ENCODE measurements around the gene MRPL41.
"Not testable (repeated sequence)": the region's sequence is repeated elsewhere in the genome, so short reads cannot be mapped to it uniquely, and the experiment has no call there.

The MRPL41 gene

DNA sequence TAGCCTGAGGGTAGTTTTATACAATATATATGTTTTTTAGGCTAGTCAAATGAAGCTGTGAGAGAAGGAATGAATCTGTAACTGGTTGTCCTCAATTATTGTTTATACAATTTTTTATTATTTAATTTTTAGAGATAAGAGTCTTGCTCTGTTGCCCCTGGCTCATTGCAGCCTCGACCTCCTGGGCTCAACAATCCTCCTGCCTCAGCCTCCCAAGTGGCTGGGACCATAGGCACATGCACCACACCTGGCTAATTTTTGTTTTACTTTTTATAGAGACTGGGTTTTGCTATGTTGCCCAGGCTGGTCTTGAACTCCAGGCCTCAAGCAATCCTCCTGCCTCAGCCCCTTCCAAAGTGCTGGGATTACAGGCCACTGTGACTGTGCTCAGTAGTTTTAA, 2.7 kb downstream of the MRPL41 start:
- DNase-seq: no peak

DNA sequence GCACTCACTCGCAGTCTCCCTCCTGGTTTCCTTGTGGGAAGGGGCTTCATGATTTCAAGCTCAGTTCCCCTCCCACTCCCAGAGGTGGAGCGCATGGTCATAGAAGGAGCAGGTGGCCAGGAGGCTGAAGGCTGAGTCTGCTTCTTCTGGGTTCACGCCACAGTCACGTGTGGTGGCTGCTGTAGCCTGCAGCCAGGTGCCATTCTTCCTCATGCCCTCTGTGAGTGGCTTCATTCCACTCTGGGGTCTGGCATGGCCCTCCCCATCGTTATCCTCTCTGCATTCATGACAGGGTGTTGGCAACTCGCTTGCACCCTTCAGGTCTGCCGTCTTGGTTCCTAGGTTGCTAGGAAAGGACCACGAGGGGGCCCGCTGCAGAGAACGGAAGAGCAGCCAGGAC, 3.5 kb downstream of the MRPL41 start:
- no peak for DNase-seq

DNA sequence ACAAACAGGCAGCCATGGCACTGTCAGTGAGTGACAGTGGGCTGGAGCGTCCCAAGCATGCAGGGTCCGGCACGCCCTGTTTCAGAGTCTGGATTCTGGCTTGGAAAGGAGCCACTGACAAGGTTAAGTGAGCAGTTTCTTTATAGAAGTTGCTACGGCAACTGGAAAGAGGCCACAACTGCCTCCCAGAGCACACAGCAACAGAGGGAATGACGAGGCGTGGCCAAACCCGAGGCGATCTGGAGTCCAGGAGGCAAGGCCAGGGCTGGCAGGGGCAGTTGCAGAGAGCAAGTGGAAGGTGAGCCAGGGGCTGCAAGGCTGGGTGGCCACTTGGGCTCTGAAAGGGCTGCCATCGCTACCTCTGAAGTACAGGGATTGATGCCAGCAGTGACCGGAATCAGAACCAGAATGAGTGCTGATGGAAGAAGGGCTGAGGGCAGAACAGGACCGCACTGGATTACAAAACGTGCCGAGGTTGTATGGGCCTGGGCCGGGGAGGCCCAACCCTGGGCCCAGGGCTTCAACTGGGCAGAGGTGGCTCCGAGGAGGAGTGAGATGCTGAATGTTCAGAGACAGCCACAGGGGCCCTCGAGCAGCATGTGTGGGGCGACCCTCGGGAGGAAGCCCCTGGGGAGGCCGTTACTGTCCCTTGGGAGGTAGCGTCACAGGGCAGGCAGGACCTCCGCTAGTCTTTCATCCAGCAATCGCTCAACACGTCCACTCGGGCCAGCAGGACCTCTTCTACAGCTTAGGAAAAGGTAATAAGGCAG, 4.6 kb downstream of the MRPL41 start:
- DNase-seq: no peak

DNA sequence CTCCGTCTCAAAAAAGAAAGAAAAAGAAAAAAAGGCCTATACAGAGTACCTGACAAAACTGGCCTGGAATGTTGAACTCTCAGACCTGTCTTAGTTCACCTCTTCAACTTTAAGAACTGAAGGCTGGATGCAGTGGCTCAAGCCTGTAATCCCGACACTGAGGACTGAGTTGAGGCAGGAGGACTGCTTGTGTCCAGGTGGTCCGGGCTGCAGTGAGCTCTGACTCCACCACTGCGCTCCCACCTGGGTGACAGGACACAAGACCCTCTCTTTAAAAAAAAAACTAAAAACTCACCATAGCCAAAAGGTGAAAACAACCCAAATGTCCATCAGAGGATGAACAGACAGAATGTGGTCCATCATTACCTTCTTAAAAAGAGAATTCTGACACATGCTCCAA, 6.4 kb downstream of the MRPL41 start:
- DNase-seq: no peak

DNA sequence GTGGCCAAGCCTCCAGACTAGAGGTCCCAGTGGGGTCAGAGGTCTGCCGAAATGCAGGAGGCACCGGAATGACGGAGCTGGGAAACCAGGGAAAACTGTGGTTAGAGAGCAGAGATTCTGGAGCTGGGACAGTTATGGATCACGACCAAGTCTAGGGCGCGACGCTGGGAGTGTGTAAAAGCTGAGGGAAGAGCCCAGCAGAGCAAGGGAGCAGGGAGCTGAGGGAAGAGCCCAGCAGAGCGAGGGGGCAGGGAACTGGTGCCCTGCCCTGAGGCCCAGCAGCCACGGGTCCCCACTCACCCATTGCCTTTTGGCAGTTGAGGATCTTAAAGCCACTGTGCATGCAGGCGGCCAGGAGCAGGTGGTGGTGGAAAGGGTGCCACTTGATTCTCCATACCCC, 12.5 kb downstream of the MRPL41 start:
- no peak for DNase-seq

DNA sequence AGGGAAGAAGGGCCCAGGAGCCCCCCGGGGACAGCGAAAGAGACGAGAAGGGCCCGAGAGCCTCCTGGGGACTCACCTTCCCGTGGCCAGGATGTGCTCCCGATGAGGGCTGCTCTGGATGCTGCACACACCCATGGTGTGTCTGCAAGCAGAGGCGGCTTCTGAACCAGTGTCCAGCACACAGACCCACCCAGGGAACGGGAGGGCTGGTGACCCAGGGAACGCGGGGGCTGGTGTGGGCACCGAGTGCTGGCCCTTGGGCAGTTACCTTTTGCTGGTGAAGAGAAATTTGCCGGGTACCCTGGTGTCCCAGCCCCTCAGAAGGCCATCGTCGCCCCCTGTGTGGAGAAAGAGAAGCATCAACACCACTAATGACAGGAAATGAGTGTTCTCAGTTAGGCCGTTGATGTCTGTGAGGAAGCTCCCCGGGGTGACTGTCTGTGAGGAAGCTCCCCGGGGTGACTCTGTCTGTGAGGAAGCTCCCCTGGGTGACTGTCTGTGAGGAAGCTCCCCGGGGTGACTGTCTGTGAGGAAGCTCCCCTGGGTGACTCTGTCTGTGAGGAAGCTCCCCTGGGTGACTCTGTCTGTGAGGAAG, 13.2 kb downstream of the MRPL41 start:
- DNase-seq: no peak

DNA sequence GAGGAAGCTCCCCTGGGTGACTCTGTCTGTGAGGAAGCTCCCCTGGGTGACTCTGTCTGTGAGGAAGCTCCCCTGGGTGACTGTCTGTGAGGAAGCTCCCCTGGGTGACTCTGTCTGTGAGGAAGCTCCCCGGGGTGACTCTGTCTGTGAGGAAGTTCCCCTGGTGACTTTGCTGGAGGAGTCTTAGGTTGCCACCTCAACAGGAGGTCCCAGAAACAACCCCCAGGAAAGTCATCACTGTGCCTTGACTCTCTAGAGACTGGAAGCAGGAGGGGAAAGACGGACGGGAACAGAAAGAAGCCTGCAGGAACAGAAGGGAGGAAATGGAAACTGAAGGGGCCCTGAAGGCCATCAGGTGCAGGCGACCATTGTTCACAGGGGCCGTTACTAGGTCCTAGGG, 16.8 kb downstream of the MRPL41 start:
- DNase-seq: not testable (repeated sequence)

DNA sequence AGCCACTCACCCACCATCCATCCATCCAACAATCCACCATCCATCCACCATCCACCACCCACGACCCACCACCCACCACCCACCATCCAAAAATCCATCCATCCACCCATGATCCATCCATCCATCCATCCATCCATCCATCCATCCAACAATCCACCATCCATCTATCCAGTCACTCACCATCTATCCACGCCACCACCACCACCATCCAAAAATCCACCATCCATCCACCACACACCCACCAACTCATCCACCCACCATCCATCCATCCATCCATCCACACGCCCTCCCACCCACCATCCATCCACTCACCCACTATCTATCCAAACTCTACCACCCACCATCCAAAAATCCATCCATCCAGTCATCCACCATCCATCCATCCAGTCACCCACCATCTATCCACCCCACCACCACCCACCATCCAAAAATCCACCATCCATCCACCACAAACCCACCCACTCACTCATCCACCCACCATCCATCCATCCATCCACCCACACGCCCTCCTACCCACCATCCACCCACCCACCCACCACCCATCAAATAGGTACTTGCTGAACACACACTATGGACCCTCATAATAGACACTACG, 18.0 kb downstream of the MRPL41 start:
- no peak for DNase-seq

DNA sequence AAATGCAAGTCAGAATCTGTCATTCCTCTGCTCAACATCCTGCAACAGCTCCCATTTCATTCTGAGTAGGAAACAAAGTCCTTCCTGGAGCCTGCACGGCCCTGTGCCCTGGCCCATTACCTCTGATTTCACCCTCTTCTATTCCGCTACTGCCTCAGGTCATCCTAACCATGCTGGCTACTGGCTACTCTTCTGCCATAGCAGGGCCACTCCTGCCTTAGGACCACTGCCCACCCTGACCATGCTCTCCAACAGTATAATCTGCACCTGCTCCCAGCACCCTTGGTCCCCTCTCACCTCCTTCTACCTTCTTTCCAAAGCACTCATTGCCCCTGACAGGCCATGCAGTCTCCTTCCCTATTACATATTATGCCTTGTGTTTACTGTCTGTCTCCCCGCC, 18.9 kb downstream of the MRPL41 start:
- no peak for DNase-seq

DNA sequence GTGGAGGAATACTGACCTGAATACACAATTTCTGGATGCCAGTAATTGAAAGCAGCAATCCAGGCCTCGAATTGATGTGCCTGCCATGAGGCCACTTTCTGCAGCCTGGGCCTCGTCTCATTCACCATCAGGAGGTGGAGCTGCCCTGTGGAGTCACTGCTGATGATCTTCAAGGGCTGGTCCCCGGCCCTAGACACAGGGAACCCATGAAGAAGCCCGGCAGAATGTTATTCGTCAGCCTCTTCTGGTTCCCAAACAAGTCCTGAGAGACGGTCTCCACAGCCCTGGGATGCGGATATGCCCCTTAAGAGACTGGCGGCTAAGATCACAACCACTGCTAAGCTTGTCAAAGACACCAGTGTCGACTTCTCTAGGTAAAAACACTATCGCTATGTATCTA, 22.5 kb downstream of the MRPL41 start:
- DNase-seq: no peak

DNA sequence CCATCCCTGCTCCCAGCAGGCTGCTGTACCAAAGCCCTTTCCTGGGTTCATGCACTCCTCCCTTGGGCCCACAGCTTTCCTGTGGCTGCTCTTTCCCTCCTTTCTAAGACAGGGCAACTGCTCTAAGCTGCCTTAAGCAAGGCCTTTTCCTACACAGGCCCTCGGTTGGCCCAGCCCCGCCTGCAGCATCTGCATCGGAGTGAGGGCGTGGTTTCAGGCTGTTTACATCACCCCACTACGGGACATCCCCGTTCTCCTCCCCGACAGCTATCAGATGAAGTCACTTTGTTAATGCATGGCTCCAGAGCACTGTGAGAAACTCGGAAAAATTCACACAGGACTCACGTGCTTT, 23.7 kb downstream of the MRPL41 start:
- no peak for DNase-seq

DNA sequence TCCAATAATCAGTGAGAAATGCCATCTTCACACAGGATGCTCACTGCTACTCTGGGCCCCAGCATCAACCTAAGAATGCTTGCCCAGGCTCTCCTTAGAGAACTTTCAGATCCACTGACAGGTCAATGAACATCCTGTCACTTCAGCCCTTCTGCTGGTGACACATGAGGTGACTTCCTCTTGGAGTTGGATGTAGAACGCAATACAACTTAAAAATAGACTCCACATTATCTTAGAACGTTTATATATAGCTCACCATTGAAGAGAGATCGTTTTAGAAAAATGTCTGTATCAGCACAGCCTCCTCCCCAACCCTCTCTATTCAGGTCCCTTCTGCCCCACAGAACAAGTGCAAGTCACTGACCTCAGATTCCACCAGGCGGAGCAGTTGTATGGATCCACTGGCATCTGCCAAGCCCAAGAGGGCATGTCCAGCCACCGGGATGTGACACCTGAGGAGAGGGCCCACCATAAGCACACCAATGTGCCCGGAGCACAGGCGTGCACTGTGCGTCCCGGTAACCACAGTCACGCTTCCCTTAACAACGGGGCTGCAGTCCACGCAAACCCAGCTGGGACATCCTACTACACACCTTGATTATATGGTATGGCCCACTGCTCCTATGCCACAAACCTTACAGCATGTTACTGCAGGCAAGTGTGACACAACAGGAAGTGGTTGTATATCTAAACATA, 24.2 kb downstream of the MRPL41 start:
- DNase-seq: no peak

DNA sequence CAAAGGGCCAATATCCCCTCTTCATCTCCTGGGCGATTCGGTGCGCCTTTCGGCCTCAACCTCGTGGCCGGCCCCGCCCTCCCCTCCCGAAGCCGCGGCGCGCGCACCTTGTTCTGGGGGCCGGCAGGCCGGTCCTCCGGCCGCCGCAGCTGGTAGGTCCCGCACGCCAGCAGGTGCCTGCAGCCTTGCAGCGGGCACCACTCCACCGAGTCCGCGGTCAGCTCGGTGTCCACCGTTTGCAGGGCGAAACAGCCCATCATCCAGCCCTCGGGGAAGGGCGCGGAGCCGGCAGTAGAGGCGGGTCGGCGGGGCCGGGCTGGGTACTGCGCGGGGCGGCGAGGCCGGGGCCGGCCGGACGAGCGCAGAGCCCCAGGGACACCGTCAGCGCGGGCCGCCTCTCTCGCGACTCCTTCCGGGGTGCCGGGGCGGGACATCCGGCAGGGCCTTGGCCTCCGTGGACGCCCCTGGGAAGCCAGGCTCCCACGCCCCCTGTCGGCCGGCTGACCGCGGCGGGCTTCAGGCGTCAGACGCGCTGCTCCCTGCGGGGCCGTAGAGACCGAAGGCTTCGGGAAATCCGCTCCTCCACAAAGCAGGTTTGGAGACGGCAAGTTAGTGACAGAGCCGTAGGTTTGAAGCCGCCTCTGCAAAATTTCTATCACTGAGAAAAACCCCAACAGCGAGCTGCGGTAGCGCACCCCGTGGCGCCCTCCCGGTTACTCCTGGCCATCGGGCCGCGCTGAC, 27.0 kb downstream of the MRPL41 start, which contains the start of gene DPH7:
DPH7 (minus strand) TSS at position 408 of the 741 bp plus-strand sequence; CDS start at position 260, 148 bp downstream.
- peak; percentile 73 for DNase-seq

DNA sequence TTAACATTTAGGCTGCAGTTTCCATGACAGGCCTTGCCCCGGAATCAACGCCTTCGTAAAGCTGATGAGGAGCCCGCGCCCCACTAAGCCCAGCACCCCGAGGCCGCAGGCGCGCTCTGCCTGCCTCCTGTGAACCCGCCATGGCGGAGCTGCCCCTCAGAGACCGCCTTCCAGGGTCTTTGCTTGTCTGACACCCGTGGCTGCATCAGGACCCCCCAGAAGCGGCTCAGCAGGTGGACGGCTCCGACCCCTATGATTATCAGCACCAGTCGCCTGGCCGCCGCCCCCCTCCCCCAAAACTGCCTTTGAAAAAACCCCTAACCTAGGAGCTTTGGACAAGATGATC, 27.6 kb downstream of the MRPL41 start:
- DNase-seq: no peak

DNA sequence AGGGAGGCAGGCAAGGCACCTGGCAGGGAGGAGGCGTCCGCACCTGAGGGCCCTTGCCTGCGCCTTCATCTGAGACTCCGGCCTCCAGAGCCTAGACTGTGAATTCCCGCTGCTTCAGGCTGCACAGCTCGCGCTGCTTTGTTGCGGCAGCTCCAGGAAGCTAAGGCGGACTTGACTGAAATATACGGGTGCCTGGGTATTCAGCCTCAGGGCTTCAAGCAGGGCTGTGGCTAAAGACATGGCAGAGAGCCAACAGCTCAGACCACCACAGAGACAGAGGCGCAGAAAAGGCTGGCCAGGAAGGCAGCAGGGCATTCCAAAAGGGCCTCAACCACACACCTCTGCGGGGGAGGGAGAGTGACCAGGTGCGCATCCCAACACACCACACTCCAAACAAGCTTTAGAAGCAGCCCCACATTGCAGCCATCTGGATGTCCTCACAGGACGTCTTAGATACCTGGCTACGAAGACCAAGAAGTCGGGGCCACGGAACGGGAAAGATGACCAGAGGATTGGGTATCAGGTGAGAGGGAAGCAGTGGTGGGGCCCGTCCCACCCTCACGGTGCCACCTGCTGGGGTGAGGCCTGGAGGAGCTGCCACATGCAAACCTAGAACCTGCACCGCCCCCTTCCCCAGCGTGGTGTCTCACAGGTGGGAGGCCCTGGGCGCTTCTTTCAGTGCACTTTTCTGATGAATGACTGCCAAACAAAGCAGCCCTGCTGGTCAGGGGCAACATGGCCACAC, 28.7 kb downstream of the MRPL41 start:
- no peak for DNase-seq

DNA sequence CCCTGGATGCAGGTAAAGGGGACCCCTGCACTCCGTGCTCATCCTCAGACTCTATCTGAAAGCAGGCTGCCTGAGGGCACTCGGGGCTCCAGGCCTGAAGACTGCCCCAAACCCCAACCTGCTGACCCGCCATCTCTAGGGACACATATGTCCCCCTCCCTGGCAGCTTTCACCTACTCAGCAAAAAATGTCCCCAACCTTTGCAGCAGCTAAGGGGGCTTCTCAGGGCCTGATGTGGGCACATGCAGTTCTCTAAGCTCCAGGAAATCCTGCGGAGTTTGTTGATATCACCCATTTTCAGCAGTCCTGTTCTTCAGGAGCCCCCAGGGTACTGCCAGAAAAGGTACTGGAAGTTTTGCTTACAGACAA, 29.3 kb downstream of the MRPL41 start:
- no peak for DNase-seq

DNA sequence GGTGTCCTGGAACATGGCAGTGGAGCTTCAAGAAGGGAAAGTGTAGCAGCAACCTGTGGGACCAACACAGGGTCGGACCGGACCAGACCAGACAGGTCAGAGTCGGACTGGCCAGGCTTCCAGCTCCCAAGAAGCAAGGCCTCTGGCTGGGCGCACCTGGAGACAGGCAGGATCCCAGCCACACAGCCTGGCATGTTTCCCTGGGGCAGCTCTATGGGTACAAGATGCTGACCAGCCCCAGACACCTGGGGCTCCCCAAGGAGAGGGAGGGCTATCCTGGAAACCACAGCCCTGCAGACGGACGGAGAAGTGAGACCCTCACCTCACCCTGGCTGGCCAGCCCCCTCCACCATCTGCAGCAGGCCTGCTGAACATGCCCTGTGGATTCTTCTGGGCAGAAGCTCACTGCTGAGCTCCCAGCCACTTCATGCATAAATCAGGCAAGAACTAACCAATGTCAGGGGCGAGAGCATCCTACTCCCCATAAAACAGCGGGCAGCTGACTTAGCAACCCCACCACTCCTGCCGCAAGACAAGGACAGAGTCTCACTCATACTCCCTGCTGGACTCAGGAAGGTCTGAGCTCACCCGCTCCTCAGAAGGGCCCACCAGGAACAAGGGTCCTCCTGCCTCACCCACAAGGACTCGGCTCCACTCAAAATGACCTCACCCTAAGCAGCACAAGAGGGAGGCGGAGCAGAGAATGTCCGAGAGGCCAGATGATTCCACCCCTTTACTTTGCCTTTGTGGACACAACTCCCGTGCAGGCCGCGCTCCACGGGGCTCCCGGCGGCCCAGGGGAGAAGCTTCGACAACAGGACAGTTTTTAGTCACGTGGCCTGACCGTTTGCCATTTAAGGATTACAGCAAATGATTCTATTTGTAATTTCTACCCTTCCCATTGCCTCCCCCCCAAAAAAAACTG, 29.9 kb downstream of the MRPL41 start:
- DNase-seq: no peak

DNA sequence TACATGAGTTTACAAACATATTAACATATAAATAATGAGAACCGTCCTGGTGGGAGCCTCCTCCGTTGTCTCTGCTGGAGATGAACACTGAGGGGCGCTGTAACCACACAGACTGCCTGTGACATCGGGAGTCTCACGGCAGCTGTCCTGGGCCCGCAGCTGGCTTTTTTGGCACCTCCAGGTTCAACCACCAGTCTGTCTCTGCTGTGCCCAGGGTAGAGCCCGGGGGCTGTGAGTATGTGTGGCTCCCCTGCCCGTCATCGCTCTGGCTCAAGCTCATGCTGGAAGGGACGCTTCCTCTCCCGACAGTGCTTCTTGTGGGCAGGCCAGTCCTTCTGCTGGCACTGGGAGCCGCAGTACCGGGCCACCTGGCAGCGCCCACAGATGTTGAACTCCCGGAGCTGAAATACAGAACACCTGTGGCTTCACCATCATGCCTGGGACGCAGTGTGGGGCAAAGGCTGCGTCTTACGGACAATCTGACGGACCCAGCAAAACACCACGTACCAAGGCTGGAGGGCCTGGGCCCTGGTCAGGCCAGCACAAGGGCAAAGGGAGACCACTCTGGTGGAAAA, 30.7 kb downstream of the MRPL41 start:
- DNase-seq: no peak

DNA sequence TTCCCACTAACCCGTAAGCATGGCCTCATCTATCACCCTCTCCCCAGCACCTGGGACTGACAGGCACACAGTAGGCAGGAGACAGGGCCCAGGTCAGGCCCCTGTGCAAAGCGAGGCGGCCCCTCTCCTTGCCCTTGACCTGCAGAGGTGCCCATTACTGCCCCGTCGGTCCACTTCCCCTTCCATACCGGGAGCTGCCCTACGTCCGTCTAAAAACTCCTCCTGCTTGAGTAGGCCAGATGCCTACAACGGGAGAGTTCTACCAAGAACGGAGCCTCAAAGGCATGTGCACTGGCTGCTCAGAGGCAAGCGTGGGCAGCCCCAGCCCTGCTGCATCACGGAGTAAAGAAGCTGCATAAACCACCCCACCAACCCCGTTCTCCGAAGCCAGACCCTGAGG, 31.7 kb downstream of the MRPL41 start:
- no peak for DNase-seq

DNA sequence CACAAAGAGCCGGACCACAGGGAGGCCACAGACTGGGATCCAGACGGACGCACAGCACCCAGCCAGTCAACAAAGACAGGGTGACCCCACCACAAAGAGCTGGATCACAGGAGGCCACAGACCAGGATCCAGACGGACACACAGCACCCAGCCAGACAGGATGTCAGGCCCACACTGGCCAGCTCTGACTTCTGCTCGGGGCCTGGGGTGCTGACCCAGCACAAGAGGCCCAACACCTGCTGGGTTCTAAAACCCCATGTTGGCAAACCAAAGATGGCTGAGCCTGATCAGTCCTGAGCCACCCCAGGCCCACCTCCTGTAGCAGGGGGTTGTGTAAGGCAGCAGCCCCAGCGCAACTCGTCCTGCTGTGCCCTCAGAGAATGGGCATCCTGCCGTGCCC, 32.3 kb downstream of the MRPL41 start:
- DNase-seq: no peak

DNA sequence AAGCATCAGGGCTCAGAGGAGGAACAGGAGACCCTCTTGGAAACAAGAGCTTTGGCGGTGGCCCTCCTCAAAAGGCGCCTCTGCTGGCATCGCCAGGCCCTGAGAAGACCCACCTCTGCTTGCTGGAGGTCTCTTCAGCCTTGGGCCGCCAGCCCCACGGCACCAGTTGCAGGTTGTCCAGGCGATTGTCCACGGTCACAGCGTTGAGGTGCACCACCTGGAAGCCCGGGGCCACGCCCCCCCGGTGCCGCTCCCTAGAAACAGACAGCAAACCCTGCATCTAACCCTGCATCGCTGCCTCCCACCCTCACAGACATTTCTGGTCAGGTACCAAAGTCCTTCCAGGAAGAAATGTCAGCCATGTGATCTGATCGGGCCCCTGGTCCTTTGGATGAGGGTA, 35.2 kb downstream of the MRPL41 start:
- DNase-seq: no peak

All from NCI-H748 treated with DMSO at 0.1 percent for 48 hours (cell line).